Thyroid gland (tissue), 4 donors: ENCODE results near the gene BCDIN3D.

Source experiments
- POLR2A ChIP-seq, 2 donors: fragments of 450-650 bp; IDR thresholded peaks; one replicate each; pipeline ENCODE4 v1.6.1; 2017; ENCODE audit warnings: antibody characterized with exemption in 2 of 2, mild to moderate bottlenecking in 2 of 2, moderate library complexity in 1 of 2
- TF ChIP-seq, protein P1 (sequence below), 6 experiments: fragments of 200-600 bp in 3 of 6; fragments of 450-650 bp in 3 of 6; sonication (generic) in 3 of 6; IDR thresholded peaks; one replicate each; pipeline ENCODE4 v1.5.1; 2016 to 2019; ENCODE audit warnings: antibody characterized with exemption in 6 of 6, mild to moderate bottlenecking in 2 of 6, inconsistent platforms in 1 of 6, moderate library complexity in 1 of 6

DNA sequence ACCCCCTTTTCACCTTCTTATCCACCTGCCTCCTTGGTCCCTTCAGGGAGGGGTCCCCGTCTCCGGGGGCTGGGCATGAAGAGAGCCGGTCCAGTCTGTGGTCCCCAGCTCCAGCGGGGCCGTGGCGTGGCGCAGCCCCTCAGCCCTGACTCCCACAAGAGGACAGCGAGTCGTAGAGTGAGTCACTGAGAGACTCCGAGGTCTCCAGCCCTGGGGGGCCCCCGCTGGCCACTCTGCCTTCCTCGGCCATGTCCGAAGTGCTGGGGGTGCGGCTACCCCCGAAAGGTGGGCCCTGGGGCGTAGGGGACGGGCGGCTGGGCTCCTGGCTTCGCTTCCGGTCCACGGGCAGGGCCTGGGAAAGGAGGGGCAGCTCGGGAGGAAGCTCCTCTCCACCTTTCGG is 51.2 kb downstream of the BCDIN3D start:
- TF ChIP-seq, protein P1, sequence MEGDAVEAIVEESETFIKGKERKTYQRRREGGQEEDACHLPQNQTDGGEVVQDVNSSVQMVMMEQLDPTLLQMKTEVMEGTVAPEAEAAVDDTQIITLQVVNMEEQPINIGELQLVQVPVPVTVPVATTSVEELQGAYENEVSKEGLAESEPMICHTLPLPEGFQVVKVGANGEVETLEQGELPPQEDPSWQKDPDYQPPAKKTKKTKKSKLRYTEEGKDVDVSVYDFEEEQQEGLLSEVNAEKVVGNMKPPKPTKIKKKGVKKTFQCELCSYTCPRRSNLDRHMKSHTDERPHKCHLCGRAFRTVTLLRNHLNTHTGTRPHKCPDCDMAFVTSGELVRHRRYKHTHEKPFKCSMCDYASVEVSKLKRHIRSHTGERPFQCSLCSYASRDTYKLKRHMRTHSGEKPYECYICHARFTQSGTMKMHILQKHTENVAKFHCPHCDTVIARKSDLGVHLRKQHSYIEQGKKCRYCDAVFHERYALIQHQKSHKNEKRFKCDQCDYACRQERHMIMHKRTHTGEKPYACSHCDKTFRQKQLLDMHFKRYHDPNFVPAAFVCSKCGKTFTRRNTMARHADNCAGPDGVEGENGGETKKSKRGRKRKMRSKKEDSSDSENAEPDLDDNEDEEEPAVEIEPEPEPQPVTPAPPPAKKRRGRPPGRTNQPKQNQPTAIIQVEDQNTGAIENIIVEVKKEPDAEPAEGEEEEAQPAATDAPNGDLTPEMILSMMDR (IDR thresholded peaks at IDR 0.05), result no peak
- no peak for TF ChIP-seq POLR2A (IDR thresholded peaks at IDR 0.05)
